ENCODE results near the gene PPP6R3.

- TF ChIP-seq CTCF (conservative IDR thresholded peaks at IDR 0.05; ENCODE audit: low read depth, low read length): no peak
- TF ChIP-seq EZH2 (IDR thresholded peaks at IDR 0.05; ENCODE audit: borderline replicate concordance, low read depth, low read length, poor library complexity, severe bottlenecking): no peak
Measured at GRCh38 chr11:68664906-68665305, 204.4 kb downstream of the PPP6R3 start.
